HG03280 (cell line): ENCODE measurements around the gene ARMC8.

Source experiments
- ATAC-seq: cut with Tn5 transposase; IDR thresholded peaks from one replicate; pipeline ENCODE4 v1.9.1; 2021; ENCODE audit warnings: mild to moderate bottlenecking, moderate library complexity; ENCODE audit not compliant: unreplicated experiment

The ARMC8 gene

GRCh38 chr3:138297876-138298275, 110.8 kb downstream of the ARMC8 start:
- ATAC-seq, result no peak

DNA sequence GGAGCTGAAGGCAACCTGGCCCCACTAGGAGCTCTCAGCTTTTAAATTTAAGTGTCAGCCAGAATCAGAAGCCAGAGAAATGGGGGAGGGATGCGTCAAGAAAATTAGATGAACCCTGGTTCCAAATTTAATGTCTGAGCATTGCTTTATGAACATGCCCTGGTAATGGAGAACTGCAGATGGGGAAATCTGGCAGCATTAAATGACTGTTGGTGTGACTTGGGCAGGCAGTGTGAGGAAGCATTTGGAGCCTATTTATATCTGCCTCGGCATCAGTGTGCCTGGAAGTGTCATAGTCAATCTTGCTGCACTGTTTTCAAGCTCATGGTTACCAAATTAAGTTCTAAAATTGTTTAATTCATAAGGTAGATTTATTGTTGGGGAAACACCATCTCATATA, 113.5 kb downstream of the ARMC8 start:
- no peak for ATAC-seq

DNA sequence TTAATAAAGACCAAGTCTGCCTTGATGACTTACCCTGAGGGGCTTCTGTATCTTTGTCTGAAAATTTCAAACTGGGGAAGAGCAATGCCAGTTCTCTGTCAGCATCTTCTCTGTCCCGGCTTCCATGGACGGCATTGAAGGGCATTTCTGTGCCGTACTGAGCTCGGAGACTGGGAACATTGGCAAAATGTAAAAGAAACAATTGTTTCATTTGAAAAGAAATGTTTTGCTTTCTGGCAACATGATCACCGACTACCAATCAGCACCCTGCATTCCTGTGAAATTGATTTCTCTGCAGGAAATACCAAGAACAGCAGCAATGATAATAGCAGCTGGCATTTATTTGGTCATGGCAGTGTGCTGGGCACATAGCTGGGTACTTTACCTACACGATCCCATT, 116.4 kb downstream of the ARMC8 start:
- no peak for ATAC-seq

DNA sequence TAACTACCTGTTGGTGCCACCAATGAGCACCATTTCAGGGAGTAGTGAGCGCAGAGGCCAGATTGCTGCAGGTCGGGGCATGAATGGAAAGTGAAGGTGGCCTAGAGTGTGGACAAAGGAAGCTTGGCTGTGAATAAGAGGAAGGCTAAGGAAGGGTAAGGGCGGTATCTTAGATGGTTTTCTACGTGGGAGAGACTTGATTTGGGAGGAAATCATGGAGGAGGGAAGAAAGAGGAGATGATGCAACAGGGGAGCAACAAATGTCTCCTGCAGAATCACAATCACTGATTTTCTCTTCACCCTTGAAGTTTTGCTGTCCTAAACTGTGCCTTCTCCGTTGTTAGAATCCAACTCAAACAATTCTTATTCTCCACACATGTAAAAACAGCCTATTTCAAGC, 120.8 kb downstream of the ARMC8 start:
- ATAC-seq, result no peak

- no peak for ATAC-seq
These were observed 121.7 kb downstream of the ARMC8 start for GRCh38 chr3:138308783-138309182.

DNA sequence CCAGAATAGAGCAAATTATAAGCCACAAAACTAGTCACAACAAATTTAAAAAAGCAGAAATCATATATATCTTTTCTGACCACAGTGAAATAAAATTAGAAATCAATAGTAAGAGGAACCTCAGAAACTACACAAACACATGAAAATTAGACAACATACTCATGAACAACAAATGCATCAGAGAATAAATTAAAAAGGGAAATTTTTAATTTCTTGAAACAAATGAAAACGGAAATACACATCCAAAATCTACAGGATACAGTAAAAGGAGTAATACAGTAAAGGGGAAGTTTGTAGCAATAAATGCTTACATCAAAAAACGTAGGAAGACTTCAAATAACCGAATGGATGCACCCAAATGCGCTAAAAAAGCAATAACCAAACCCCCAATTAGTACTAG, 123.4 kb downstream of the ARMC8 start:
- no peak for ATAC-seq

DNA sequence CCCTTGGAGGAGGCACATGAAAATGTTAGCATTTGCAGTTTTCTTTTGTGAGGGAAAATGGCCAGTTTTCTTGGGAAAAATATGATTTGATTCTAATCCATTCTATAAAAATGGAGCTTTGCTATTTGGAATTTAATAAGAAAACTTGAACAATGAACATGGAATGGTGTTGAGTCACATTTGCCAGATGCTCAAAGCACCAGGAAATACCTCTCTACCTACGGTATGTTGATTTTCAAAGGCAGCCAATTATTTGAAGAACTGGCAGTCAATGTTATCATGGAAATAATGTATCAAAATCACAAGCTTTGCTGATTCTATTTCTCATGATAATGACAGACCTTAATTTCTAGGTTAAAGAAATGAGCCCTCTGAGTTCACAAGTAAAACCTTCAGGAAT, 127.7 kb downstream of the ARMC8 start:
- no peak for ATAC-seq

- ATAC-seq, result no peak
These were observed 130.6 kb downstream of the ARMC8 start for GRCh38 chr3:138317687-138318086.

- ATAC-seq, result no peak
These were observed 136.9 kb downstream of the ARMC8 start for GRCh38 chr3:138323971-138324370.

- ATAC-seq, result no peak
These were observed 138.9 kb downstream of the ARMC8 start for GRCh38 chr3:138325990-138326389.

GRCh38 chr3:138326866-138327595, 139.9 kb downstream of the ARMC8 start:
- ATAC-seq, result no peak

DNA sequence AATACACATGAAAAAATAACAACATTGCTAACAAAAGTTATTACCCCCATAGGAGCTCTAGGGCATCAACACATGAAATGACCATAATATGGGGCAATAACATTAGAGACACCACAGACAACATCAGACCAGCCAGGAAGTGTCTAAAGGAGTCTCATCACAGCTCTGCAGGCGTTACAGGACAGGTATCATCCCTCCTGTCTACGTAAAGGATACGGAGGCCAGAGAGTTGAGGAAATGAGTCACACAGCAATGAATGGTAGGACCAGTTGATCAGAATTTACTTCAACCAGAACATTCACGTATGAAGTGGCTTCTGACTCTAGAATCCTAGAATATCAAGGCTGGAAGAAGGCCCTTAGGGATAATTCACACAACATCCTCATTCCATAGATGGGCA, 140.7 kb downstream of the ARMC8 start:
- no peak for ATAC-seq

DNA sequence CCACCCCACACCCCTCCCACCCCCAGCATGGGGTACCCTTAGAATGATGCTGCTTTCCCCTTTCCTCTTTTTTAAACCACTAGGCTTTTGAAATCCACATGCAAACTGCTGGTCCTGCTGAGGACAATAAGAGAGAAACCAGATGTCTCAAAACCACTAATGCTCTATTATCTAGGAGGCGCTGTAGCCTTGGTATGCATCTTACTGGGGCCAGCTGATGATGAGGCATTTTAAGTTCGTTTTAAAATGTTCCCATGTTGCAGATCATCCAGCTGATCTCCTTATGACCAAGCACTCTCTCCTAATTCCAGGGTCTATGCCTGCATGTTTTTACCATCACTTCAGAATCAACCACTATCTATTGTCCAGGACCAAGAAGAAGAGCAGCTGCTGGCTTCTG, 141.2 kb downstream of the ARMC8 start:
- ATAC-seq, result no peak

GRCh38 chr3:138329127-138329983, 142.3 kb downstream of the ARMC8 start, which contains the start of gene NME9:
Gene NME9 (minus strand): TSS chr3:138329851. CDS start chr3:138329335, 516 bp downstream.
- peak; percentile 75 for ATAC-seq

DNA sequence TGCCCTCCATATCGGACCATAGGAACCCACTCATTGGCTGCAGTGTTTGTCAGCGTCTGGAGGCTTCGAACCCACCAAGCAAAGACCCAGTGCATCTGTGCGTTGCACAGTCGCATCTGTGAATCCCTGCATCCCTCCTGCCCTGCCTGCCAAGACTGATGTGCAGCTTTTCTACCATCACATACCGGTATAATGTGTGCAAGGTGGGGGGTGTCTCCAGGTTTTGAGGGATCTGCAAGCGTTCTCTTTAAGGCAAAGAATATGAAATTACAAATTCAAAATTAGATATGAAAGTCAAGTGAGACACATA, 142.8 kb downstream of the ARMC8 start:
- ATAC-seq, result no peak

- no peak for ATAC-seq
These were observed 144.2 kb downstream of the ARMC8 start for GRCh38 chr3:138331143-138331894.

DNA sequence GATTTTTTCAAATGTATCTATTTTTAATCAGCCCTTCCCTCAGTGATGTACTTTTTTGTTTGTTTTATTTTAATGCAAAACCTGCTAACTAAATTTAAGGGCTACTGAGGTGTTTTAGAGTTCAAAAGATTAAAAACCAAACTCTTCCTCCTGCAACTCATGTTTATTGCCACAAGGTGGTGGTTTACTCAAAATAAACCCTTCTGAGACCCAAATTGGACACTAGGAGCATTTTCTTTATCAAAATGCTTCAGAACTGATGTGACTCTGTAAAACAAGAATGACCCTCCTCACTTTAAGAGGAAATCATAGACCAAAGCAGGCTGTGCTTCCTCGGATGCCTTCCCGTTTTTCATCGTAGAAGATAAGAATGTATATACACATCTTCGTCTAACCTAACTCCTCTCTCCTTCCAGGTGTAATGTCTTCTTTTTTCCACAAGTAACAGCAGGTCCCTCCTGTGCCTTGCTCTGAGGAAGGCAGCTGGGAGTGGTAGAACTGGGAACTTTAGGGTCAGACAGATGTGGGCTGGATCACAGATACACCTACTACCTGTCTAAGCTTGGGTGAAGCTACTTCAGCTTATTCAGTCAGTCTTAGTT, 145.5 kb downstream of the ARMC8 start:
- ATAC-seq, result no peak

DNA sequence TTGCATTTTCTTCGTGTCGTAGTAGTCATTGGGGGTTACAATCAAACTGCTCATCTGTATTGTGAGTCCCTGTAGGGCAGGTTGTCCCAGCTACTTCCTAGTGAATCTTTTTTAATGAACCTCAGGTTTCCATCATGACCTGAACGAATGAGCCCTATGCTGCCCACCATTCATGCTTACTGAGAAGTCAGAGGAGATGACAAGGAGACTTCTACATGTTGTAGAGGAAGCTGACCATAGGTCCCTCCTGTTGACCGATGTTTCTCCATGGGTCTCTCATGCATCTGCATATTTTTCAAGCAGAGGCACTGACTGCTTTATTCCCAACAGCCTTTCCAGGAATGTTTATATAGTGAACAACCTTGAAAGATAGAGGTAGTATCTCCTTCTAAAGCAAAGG, 147.5 kb downstream of the ARMC8 start:
- no peak for ATAC-seq

GRCh38 chr3:138336454-138336999, 149.4 kb downstream of the ARMC8 start:
- no peak for ATAC-seq

DNA sequence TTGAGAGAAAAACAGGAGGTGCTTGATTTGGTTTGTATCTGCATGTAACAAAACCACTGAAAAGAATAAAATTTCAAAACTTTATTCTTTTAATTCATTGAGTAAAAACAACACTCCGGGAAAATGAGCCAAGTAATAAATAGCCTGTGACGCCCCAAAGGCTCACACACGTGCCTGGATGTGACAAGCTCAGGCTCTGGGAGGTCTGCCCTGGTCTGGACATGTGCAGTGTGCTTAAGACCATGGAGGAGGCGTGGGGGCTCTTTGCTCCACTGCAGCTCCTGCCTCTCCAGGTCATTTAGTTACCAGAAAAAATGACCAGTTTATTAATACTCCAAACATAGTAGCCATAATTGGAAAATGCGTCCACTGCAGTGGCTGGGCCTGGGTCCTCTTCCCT, 151.1 kb downstream of the ARMC8 start:
- ATAC-seq, result no peak

GRCh38 chr3:138338811-138339210, 151.7 kb downstream of the ARMC8 start:
- no peak for ATAC-seq
